Measurements from ENCODE around the gene KRTAP4-16.
"Not testable (repeated sequence)": the region's sequence is repeated elsewhere in the genome, so short reads cannot be mapped to it uniquely, and the experiment has no call there.

KRTAP4-16 gene

GRCh38 chr17:41064301-41064700 is 37.7 kb downstream of the KRTAP4-16 start:
- ChIA-PET CTCF (no interaction called here), POLR2A (no interaction called here)
- DNase-seq (ENCODE audit: extremely low spot score), result no peak
- TF ChIP-seq, protein P1, sequence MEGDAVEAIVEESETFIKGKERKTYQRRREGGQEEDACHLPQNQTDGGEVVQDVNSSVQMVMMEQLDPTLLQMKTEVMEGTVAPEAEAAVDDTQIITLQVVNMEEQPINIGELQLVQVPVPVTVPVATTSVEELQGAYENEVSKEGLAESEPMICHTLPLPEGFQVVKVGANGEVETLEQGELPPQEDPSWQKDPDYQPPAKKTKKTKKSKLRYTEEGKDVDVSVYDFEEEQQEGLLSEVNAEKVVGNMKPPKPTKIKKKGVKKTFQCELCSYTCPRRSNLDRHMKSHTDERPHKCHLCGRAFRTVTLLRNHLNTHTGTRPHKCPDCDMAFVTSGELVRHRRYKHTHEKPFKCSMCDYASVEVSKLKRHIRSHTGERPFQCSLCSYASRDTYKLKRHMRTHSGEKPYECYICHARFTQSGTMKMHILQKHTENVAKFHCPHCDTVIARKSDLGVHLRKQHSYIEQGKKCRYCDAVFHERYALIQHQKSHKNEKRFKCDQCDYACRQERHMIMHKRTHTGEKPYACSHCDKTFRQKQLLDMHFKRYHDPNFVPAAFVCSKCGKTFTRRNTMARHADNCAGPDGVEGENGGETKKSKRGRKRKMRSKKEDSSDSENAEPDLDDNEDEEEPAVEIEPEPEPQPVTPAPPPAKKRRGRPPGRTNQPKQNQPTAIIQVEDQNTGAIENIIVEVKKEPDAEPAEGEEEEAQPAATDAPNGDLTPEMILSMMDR (IDR thresholded peaks at IDR 0.05; ENCODE audit: control extremely low read depth, extremely low read depth, low read depth, missing control alignments), result no peak

DNA sequence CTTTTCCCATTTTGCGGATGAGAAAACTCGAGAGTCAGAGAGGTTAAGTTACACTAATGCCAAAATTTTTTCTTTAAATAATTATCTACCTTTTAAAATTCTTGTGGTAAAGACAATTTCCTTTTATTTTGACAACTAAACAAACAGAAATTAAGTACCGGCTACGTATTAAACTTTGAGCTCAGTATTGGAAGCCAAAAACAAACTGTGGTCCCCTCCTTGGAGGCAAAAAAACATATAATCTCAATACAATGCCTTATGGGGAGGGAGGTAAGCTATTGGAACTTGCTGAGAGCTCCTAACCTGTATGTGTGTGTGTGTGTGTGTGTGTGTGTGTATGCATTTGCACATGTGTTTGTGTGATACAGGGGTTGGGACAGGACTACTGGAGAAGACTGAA is 38.6 kb downstream of the KRTAP4-16 start:
- TF ChIP-seq, protein P1 (IDR thresholded peaks at IDR 0.05; ENCODE audit: control extremely low read depth, extremely low read depth, low read depth, missing control alignments), result no peak
- POLR2A ChIA-PET, result no interaction called here
- CTCF ChIA-PET, result no interaction called here
- no peak for DNase-seq (ENCODE audit: extremely low spot score)

- TF ChIP-seq, protein P1 (IDR thresholded peaks at IDR 0.05; ENCODE audit: control extremely low read depth, extremely low read depth, low read depth, missing control alignments), result no peak
- DNase-seq (ENCODE audit: extremely low spot score), result no peak
Measured at GRCh38 chr17:41061964-41062363, 40.0 kb downstream of the KRTAP4-16 start.

GRCh38 chr17:41060052-41060604 is 41.9 kb downstream of the KRTAP4-16 start, which contains the start of gene KRTAP2-3:
KRTAP2-3 (minus strand) TSS chr17:41060114; CDS start chr17:41060050, 64 bp downstream.
- DNase-seq (ENCODE audit: extremely low spot score), result no peak
- CTCF ChIA-PET, result no interaction called here
- POLR2A ChIA-PET, result interaction anchor here (0.6 kb wide), 1 partner anchor 758 kb away, joined by 4 read pairs; no protein-coding TSS in a partner anchor
- TF ChIP-seq, protein P1 (IDR thresholded peaks at IDR 0.05; ENCODE audit: control extremely low read depth, extremely low read depth, low read depth, missing control alignments), result no peak

More at GRCh38 chr17:41061964-41062363, 40.0 kb downstream of the KRTAP4-16 start:
- ChIA-PET POLR2A (no interaction called here), CTCF (interaction anchor here (0.9 kb wide), 1 partner anchor 205 kb away, joined by 3 read pairs; no protein-coding TSS in a partner anchor)

GRCh38 chr17:41059276-41060051 is 42.5 kb downstream of the KRTAP4-16 start:
- DNase-seq (ENCODE audit: extremely low spot score); CTCF ChIA-PET: not testable (repeated sequence)
- POLR2A ChIA-PET, result interaction anchor here (0.6 kb wide), 1 partner anchor 759 kb away, joined by 4 read pairs; no protein-coding TSS in a partner anchor

DNA sequence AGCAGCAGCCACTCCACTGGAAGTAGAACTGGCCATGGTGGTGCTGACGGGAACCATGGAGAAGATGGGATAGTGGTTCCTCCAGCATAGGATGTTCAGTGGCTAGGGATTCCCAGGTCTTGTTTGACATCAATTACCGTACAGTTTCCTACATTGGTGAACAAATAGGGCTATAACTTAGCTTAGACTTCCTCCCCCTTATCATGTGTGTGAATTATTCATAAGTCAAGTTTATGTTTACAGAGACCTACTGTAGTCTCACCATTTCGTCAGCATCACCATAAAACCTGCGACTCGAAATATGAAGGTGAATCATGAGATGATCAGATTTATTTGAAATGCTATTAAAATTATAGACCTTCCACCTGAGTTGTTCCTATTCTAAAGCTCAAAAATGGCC is 43.3 kb downstream of the KRTAP4-16 start:
- ChIA-PET CTCF (no interaction called here), POLR2A (no interaction called here)
- DNase-seq (ENCODE audit: extremely low spot score), result no peak
- TF ChIP-seq, protein P1 (IDR thresholded peaks at IDR 0.05; ENCODE audit: control extremely low read depth, extremely low read depth, low read depth, missing control alignments), result no peak

DNA sequence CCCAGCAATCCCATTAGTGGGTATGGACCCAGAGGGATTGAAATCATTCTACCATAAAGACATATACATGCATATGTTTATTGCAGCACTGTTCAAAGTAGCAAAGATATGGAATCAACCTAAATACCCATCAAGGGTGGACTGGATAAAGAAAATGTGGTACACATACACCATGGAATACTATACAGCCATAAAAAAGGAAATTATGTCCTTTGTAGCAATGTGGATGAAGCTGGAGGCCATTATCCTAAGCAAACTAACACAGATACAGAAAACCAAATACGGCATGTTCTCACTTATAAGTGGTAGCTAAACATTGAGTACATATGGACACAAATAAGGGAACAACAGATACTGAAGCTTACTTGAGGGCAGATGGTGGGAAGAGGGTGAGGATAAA is 44.5 kb downstream of the KRTAP4-16 start:
- DNase-seq (ENCODE audit: extremely low spot score), result no peak
- TF ChIP-seq, protein P1 (IDR thresholded peaks at IDR 0.05; ENCODE audit: control extremely low read depth, extremely low read depth, low read depth, missing control alignments), result no peak
- ChIA-PET POLR2A (no interaction called here), CTCF (interaction anchor here (1.4 kb wide), 1 partner anchor 19 kb away, joined by 3 read pairs; no protein-coding TSS in a partner anchor)

- DNase-seq (ENCODE audit: extremely low spot score); POLR2A ChIA-PET; CTCF ChIA-PET: not testable (repeated sequence)
Measured at GRCh38 chr17:41055130-41055529, 46.9 kb downstream of the KRTAP4-16 start, which contains the start of gene KRTAP2-2. KRTAP2-2 (minus strand) TSS chr17:41055230; CDS start chr17:41055211, 19 bp downstream.

DNA sequence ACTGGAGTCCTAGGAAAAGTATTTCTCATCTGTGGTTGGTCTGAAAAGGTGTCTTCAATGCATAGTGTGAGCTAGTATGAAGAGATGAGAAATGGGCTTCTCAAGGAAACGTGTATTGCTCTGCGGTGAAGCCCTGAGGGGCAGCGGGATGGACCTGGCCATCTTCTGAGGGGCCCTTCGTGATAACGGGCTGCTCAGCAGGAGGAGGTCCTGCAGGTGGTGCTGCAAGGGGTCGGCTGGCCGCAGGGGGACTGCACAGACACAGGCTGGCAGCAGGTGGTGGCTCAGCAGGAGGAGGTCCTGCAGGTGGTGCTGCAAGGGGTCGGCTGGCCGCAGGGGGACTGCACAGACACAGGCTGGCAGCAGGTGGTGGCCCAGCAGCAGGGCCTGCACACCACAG is 47.5 kb downstream of the KRTAP4-16 start:
- POLR2A ChIA-PET; DNase-seq (ENCODE audit: extremely low spot score); CTCF ChIA-PET: not testable (repeated sequence)
